K562 (cell line): Measurements from ENCODE around the gene VRK1. TPM values are rescaled to one million over a fixed set of nuclear protein-coding genes. Genes with fewer than 3 reads are reported as not detected.

Experiments used
- ARHGAP35 ChIP-seq: fragments of 450-650 bp; IDR thresholded peaks from 2 replicates; pipeline ENCODE4 v1.6.1; 2018; ENCODE audit not compliant: partially characterized antibody
- DPF2 ChIP-seq: fragments of 450-650 bp; IDR thresholded peaks from 2 replicates; pipeline ENCODE4 v1.6.1; 2016
- EP400 ChIP-seq: fragments of 450-650 bp; IDR thresholded peaks from 2 replicates; pipeline ENCODE4 v1.6.1; 2017; ENCODE audit warnings: antibody characterized with exemption, mild to moderate bottlenecking, moderate library complexity
- FOXK1 ChIP-seq: sonication (generic); formaldehyde crosslinking; IDR thresholded peaks from 2 replicates; pipeline ENCODE4 v1.8.0; 2022; ENCODE audit warnings: missing genetic modification reagents, mild to moderate bottlenecking, borderline replicate concordance
- GMEB1 ChIP-seq: fragments of 250-450 bp; sonication (Bioruptor Pico); IDR thresholded peaks from 2 replicates; pipeline ENCODE4 v1.4.0; 2020; ENCODE audit warnings: mild to moderate bottlenecking
- GTF2E2 ChIP-seq: fragments of 200-800 bp; sonication (Bioruptor generic); IDR thresholded peaks from 2 replicates; pipeline ENCODE4 v1.6.1; 2016; ENCODE audit warnings: missing genetic modification characterization, missing compliant biosample characterization
- MED1 ChIP-seq: sonication (generic); formaldehyde crosslinking; IDR thresholded peaks from 2 replicates; pipeline ENCODE4 v1.8.1; 2023; ENCODE audit warnings: missing genetic modification reagents, borderline replicate concordance
- MITF ChIP-seq: IDR thresholded peaks from 2 replicates; pipeline ENCODE4 v1.6.1; 2014; ENCODE audit warnings: antibody characterized with exemption
- NFE2 ChIP-seq: IDR thresholded peaks from 2 replicates; pipeline ENCODE4 v1.6.1; 2014; ENCODE audit warnings: antibody characterized with exemption, low read depth
- PBX2 ChIP-seq, 2 experiments: IDR thresholded peaks in 1 of 2; conservative IDR thresholded peaks in 1 of 2; 2 replicates each; pipeline ENCODE4 v1.6.1; 2016; ENCODE audit warnings: low read depth in 2 of 2, mild to moderate bottlenecking in 1 of 2, missing compliant biosample characterization in 1 of 2, missing genetic modification characterization in 1 of 2, moderate library complexity in 1 of 2
- RAD51 ChIP-seq: fragments of 450-650 bp; IDR thresholded peaks from 2 replicates; pipeline ENCODE4 v1.7.1; 2016; ENCODE audit warnings: low read depth, mild to moderate bottlenecking, borderline replicate concordance
- RHOXF2B ChIP-seq: fragments of 250-450 bp; sonication (Bioruptor Pico); conservative IDR thresholded peaks from 2 replicates; pipeline ENCODE4 v1.5.1; 2021
- SMARCA5 ChIP-seq: fragments of 450-650 bp; IDR thresholded peaks from 2 replicates; pipeline ENCODE4 v1.6.1; 2016
- TEAD2 ChIP-seq: fragments of 450-650 bp; IDR thresholded peaks from 2 replicates; pipeline ENCODE4 v1.6.1; 2016; ENCODE audit warnings: missing genetic modification characterization, control low read depth, missing compliant biosample characterization
- THRAP3 ChIP-seq: fragments of 450-650 bp; IDR thresholded peaks from 2 replicates; pipeline ENCODE4 v1.6.1; 2016; ENCODE audit warnings: mild to moderate bottlenecking, inconsistent platforms, borderline replicate concordance
- ZBTB49 ChIP-seq: sonication (generic); formaldehyde crosslinking; IDR thresholded peaks from 2 replicates; pipeline ENCODE4 v1.8.0; 2022; ENCODE audit warnings: missing genetic modification reagents, mild to moderate bottlenecking, borderline replicate concordance
- ZHX1 ChIP-seq: fragments of 150-350 bp; conservative IDR thresholded peaks from 2 replicates; pipeline ENCODE4 v1.6.1; 2014; ENCODE audit warnings: low read length
- polyA plus RNA-seq, 8 experiments: library from polyadenylated mRNA; depleted of rRNA in 4 of 8; stranded (reverse) in 5 of 8; unstranded in 3 of 8; fragments of >200 nt; fragmentation: Nextera tagmentation in 2 of 8; fragmentation: Illumina TruSeq in 1 of 8; extraction: Ambion mirVana in 2 of 8; extraction: Trizol in 1 of 8; gene quantifications; 2 replicates each; pipeline versions ENCODE4 v1.2.1 to v1.2.3, GENCODE V29; 2011 to 2014; ENCODE audit warnings: inconsistent platforms in 1 of 8, missing spikeins in 1 of 8
- total RNA-seq, 7 experiments: library from RNA; depleted of rRNA in 6 of 7; stranded (reverse); fragments of >200 nt in 6 of 7; fragmentation: Illumina TruSeq in 2 of 7; extraction: Trizol in 2 of 7; gene quantifications; 2 replicates each; pipeline versions ENCODE4 v1.2.1 to v1.2.3, GENCODE V29; 2011 to 2021; ENCODE audit warnings: low replicate concordance in 1 of 7

Gene VRK1
- total and polyA plus RNA-seq, 9 of the 15 experiments (the other 6 are each of a cell fraction or from before 2014, with no cell fraction given) = 83.6 to 177 (median 116) TPM

GRCh38 chr14:96917442-96917963, 120.3 kb downstream of the VRK1 start (continued):
- TF ChIP-seq PBX2 (CRISPR knock-in tag; IDR thresholded peaks at IDR 0.05; ENCODE audit: low read depth) (peak; percentile 50; the same call in 1 of the 2 replicates), PBX2 (tag; conservative IDR thresholded peaks at IDR 0.05; ENCODE audit: low read depth) (peak; percentile 96), THRAP3 (no peak), EP400 (peak; percentile 26; the same call in 1 of the 2 replicates), GTF2E2 (tag) (no peak), DPF2 (peak; percentile 98), MITF (peak; percentile 78), ZHX1 (no peak), ARHGAP35 (no peak), GMEB1 (CRISPR knock-in tag) (no peak), MED1 (CRISPR knock-in tag) (no peak), ZBTB49 (no peak), RAD51 (peak; percentile 44; the same call in 1 of the 2 replicates), TEAD2 (tag) (0 out of 2 replicates have a peak, but pooled peaks have one; percentile 41), RHOXF2B (CRISPR knock-in tag) (no peak), SMARCA5 (no peak), FOXK1 (CRISPR knock-in tag) (no peak), NFE2 (peak; percentile 40; the same call in 1 of the 2 replicates)
